D721Med (cell line): Measurements from ENCODE around the gene PDZRN3.

ENCODE experiments used
- DNase-seq: peaks from one replicate; pipeline ENCODE4 v3.0.0; 2011; ENCODE audit warnings: low spot score; ENCODE audit not compliant: insufficient read length
- FAIRE-seq: peaks from 2 replicates; lab custom pipeline; 2011; peaks lifted over from hg19 to GRCh38; lab: Jason Lieb, UNC
- CTCF ChIP-seq: IDR thresholded peaks from 2 replicates; pipeline ENCODE4 v1.5.1; 2012; ENCODE audit warnings: mild to moderate bottlenecking, control low read depth; ENCODE audit not compliant: insufficient read depth; ENCODE audit errors: missing control alignments

PDZRN3 gene

GRCh38 chr3:73663495-73663894, 38.8 kb upstream of the PDZRN3 start:
- DNase-seq (no peak), FAIRE-seq (no peak)
- TF ChIP-seq CTCF: no peak

- DNase-seq (no peak), FAIRE-seq (no peak)
- TF ChIP-seq CTCF: no peak
Observed at GRCh38 chr3:73661265-73661664, 36.5 kb upstream of the PDZRN3 start.

- TF ChIP-seq CTCF: no peak
- DNase-seq: no peak
- no peak for FAIRE-seq
Observed at GRCh38 chr3:73658227-73658626, 33.5 kb upstream of the PDZRN3 start.

- no peak for TF ChIP-seq CTCF
- FAIRE-seq: no peak
- no peak for DNase-seq
Observed at GRCh38 chr3:73657186-73657585, 32.4 kb upstream of the PDZRN3 start.

GRCh38 chr3:73656241-73656890, 31.6 kb upstream of the PDZRN3 start:
- no peak for DNase-seq
- FAIRE-seq: no peak
- no peak for TF ChIP-seq CTCF

GRCh38 chr3:73655197-73655596, 30.5 kb upstream of the PDZRN3 start:
- no peak for TF ChIP-seq CTCF
- FAIRE-seq: no peak

GRCh38 chr3:73653877-73654276, 29.1 kb upstream of the PDZRN3 start:
- FAIRE-seq (no peak), DNase-seq (no peak)
- no peak for TF ChIP-seq CTCF

More at GRCh38 chr3:73655197-73655596, 30.5 kb upstream of the PDZRN3 start:
- DNase-seq: no peak
